HCT116 (cell line): ENCODE results near the gene CTBS. TPM values are rescaled to one million over a fixed set of nuclear protein-coding genes. Genes with fewer than 3 reads are reported as not detected.

Experiments used
- CBX3 ChIP-seq: IDR thresholded peaks from 2 replicates; pipeline ENCODE4 v1.6.1; 2012; ENCODE audit warnings: low read depth
- CEBPB ChIP-seq: IDR thresholded peaks from 2 replicates; pipeline ENCODE4 v1.6.1; 2012; ENCODE audit warnings: low read depth
- ELF1 ChIP-seq: IDR thresholded peaks from 2 replicates; pipeline ENCODE4 v1.6.1; 2012; ENCODE audit warnings: low read depth, borderline replicate concordance
- EZH2phosphoT487 ChIP-seq: fragments of 200-600 bp; IDR thresholded peaks from 2 replicates; pipeline ENCODE4 v1.6.1; 2018; ENCODE audit warnings: antibody characterized with exemption, borderline replicate concordance
- FOSL1 ChIP-seq: IDR thresholded peaks from 2 replicates; pipeline ENCODE4 v1.6.1; 2012; ENCODE audit warnings: low read depth
- POLR2A ChIP-seq: IDR thresholded peaks from 2 replicates; pipeline ENCODE4 v1.7.0; 2011; ENCODE audit warnings: borderline replicate concordance; ENCODE audit not compliant: insufficient read depth, insufficient read length; ENCODE audit errors: extremely low read depth
- POLR2AphosphoS5 ChIP-seq: IDR thresholded peaks from 2 replicates; pipeline ENCODE4 v1.6.1; 2011; ENCODE audit warnings: mild to moderate bottlenecking, low read depth, low read length, moderate library complexity
- RAD21 ChIP-seq: IDR thresholded peaks from 2 replicates; pipeline ENCODE4 v1.6.1; 2012; ENCODE audit warnings: low read depth, mild to moderate bottlenecking
- SIN3A ChIP-seq: IDR thresholded peaks from 2 replicates; pipeline ENCODE4 v1.6.1; 2012; ENCODE audit warnings: low read depth
- SP1 ChIP-seq: IDR thresholded peaks from 2 replicates; pipeline ENCODE4 v1.6.1; 2012; ENCODE audit warnings: low read depth
- SRF ChIP-seq: IDR thresholded peaks from 2 replicates; pipeline ENCODE4 v1.6.1; 2012; ENCODE audit warnings: low read depth
- ZFX ChIP-seq: fragments of 450-650 bp; IDR thresholded peaks from 2 replicates; pipeline ENCODE4 v1.6.1; 2017
- ZNF274 ChIP-seq: fragments of 200-500 bp; sonication (Bioruptor generic); IDR thresholded peaks from 2 replicates; pipeline ENCODE4 v1.6.1; 2014; ENCODE audit warnings: mild to moderate bottlenecking, low read depth, low read length, inconsistent platforms
- total RNA-seq: library from RNA; stranded (reverse); gene quantifications from one replicate; pipeline ENCODE4 v1.2.1, GENCODE V29; 2021; ENCODE audit not compliant: unreplicated experiment
- TF ChIP-seq, protein P1 (sequence below), 3 experiments: fragments of 200-600 bp in 1 of 3; sonication (generic) in 1 of 3; IDR thresholded peaks in 2 of 3; conservative IDR thresholded peaks in 1 of 3; 2 replicates each; pipeline ENCODE4 v1.5.1; 2012 to 2017; ENCODE audit warnings: low read depth in 2 of 3, low read length in 2 of 3, antibody characterized with exemption in 1 of 3, borderline replicate concordance in 1 of 3, control low read depth in 1 of 3, mild to moderate bottlenecking in 1 of 3, mixed read lengths in 1 of 3, mixed run types in 1 of 3, moderate library complexity in 1 of 3; ENCODE audit not compliant: insufficient read depth in 1 of 3
- TF ChIP-seq, protein P2 (sequence below): IDR thresholded peaks from 2 replicates; pipeline ENCODE4 v1.6.1; 2012

CTBS gene
- total RNA-seq, 1 experiment from 2014 or later, result 19.5 TPM

DNA sequence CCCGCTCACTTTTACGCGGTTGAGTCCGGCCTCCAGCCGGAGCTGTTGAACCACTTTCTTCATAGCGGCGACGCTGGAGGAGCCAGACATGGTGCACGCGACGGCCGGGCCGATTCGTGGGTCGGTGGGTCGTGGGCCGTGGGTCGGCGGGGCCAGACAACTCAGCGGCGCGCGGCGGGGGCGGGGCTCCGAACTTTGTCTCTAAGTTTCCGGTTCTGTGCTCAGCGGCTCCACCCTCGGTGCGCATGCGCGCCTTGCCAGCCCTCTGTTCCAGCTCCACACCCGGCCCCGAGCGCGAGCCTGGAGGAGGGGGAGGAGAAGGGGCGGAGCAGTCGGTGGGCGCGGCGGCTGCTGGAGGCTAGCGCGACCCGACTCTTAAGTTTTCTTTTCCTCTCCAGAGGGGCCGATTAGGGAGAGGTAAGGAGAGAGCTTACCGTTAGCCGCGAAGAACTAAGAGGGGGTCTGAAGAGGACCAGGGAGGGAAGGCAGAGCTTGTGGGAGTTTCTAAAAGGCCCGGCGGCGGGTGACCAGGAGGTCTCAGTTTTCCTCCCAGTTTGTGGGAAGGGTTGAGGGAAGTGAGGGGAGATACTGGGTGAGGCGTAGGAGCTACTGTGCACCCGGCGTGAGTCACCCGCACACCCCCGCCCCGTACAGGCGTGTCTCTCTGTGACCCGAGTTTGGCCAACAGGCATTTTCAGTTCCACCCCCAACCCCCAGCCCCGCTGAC lies 68.1 kb downstream of the CTBS start, which contains the start of the genes GNG5 and SPATA1 (continued):
- TF ChIP-seq, protein P1, sequence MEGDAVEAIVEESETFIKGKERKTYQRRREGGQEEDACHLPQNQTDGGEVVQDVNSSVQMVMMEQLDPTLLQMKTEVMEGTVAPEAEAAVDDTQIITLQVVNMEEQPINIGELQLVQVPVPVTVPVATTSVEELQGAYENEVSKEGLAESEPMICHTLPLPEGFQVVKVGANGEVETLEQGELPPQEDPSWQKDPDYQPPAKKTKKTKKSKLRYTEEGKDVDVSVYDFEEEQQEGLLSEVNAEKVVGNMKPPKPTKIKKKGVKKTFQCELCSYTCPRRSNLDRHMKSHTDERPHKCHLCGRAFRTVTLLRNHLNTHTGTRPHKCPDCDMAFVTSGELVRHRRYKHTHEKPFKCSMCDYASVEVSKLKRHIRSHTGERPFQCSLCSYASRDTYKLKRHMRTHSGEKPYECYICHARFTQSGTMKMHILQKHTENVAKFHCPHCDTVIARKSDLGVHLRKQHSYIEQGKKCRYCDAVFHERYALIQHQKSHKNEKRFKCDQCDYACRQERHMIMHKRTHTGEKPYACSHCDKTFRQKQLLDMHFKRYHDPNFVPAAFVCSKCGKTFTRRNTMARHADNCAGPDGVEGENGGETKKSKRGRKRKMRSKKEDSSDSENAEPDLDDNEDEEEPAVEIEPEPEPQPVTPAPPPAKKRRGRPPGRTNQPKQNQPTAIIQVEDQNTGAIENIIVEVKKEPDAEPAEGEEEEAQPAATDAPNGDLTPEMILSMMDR (IDR thresholded peaks at IDR 0.05 in 2 of 3, conservative IDR thresholded peaks at IDR 0.05 in 1 of 3; ENCODE audit: borderline replicate concordance in 1 of 3, insufficient read depth in 1 of 3, low read depth in 2 of 3, low read length in 2 of 3), result no peak
- TF ChIP-seq SP1 (peak; percentile 76), ZFX (peak; percentile 33), RAD21 (no peak; the same call in 1 of the 2 replicates), CBX3 (0 out of 2 replicates have a peak, but pooled peaks have one; percentile 52), ZNF274 (no peak), SIN3A (peak; percentile 31; the same call in 1 of the 2 replicates), ELF1 (no peak), EZH2phosphoT487 (no peak), SRF (no peak), POLR2A (no peak), CEBPB (no peak), FOSL1 (peak; percentile 82), POLR2AphosphoS5 (peak; percentile 85)
- TF ChIP-seq, protein P2, sequence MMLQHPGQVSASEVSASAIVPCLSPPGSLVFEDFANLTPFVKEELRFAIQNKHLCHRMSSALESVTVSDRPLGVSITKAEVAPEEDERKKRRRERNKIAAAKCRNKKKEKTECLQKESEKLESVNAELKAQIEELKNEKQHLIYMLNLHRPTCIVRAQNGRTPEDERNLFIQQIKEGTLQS, result no peak
- TF ChIP-seq, all 23 proteins: peak for 12
